Sigmoid colon (tissue), 7 donors: ENCODE results near the gene TGFBR1. TPM values are rescaled to one million over a fixed set of nuclear protein-coding genes. Genes with fewer than 3 reads are reported as not detected.

Experiments used
- DNase-seq: peaks from one replicate; pipeline ENCODE4 v3.0.0-alpha.2; 2019
- H3K27ac ChIP-seq, 4 donors: fragments of 200-600 bp; sonication (generic); one replicate each; pipeline ENCODE4 v1.5.1; 2016 to 2019; ENCODE audit warnings: mild to moderate bottlenecking in 1 of 4
- H3K27me3 ChIP-seq, 3 donors: fragments of 200-600 bp; sonication (generic); one replicate each; pipeline ENCODE4 v1.5.1; 2019; ENCODE audit warnings: mild to moderate bottlenecking in 1 of 3
- H3K36me3 ChIP-seq, 4 donors: fragments of 200-600 bp; sonication (generic); one replicate each; pipeline ENCODE4 v1.5.1; 2016 to 2019
- H3K4me1 ChIP-seq, 4 donors: fragments of 200-600 bp; sonication (generic); one replicate each; pipeline ENCODE4 v1.5.1; 2017 to 2019
- H3K4me3 ChIP-seq, 4 donors: fragments of 200-600 bp; sonication (generic); one replicate each; pipeline ENCODE4 v1.5.1; 2017 to 2019; ENCODE audit warnings: mild to moderate bottlenecking in 2 of 4, moderate library complexity in 1 of 4
- H3K9me3 ChIP-seq, 4 donors: fragments of 200-600 bp in 3 of 4; sonication (generic) in 3 of 4; one replicate each; pipeline versions ENCODE4 v1.5.1 to v1.6.1; 2013 to 2019
- CTCF ChIP-seq, 4 experiments: fragments of 450-650 bp in 3 of 4; fragments of 200-600 bp in 1 of 4; IDR thresholded peaks; one replicate each; pipeline ENCODE4 v1.5.1; 2016 to 2019; ENCODE audit warnings: antibody characterized with exemption in 4 of 4, mild to moderate bottlenecking in 3 of 4, moderate library complexity in 2 of 4
- EP300 ChIP-seq, 4 donors: sonication (generic); formaldehyde crosslinking; IDR thresholded peaks; one replicate each; pipeline ENCODE4 v1.6.1; 2017; ENCODE audit warnings: antibody characterized with exemption in 4 of 4
- POLR2A ChIP-seq, 2 donors: fragments of 450-650 bp; IDR thresholded peaks; one replicate each; pipeline ENCODE4 v1.6.1; 2016; ENCODE audit warnings: antibody characterized with exemption in 2 of 2, mild to moderate bottlenecking in 2 of 2, moderate library complexity in 2 of 2
- POLR2AphosphoS5 ChIP-seq, 4 donors: sonication (generic); formaldehyde crosslinking; IDR thresholded peaks; one replicate each; pipeline ENCODE4 v1.6.1; 2017; ENCODE audit warnings: antibody characterized with exemption in 4 of 4
- WGBS, 2 donors: extraction: QIAGEN DNeasy Blood & Tissue Kit; methylation state at CpG; one replicate each; pipeline ENCODE4 v1.1.7; 2013; 5-methylcytosine and 5-hydroxymethylcytosine counted together
- intact Hi-C: fragments of 100-400 bp; cut with DNase I; formaldehyde crosslinking; loops from one replicate; pipeline ENCODE4 v1.15.1; 2023
- polyA plus RNA-seq, 3 donors: library from polyadenylated mRNA; stranded (reverse); fragments of 200-250 nt; gene quantifications; one replicate each; pipeline ENCODE4 v1.2.3, GENCODE V29; 2013
- total RNA-seq, 4 donors: library from RNA; depleted of rRNA; stranded (reverse); fragments of >200 nt; gene quantifications; one replicate each; pipeline ENCODE4 v1.1.0, GENCODE V29; 2016
- donor health status: healthy with polysubstance abuse.
- donor health status: Bipolar disorder and iron deficiency.
- donor health status: healthy.

The TGFBR1 gene
- total and polyA plus RNA-seq, 7 donors: 3.9 to 84.3 (median 48.4) TPM

GRCh38 chr9:99166149-99166548 is 61.2 kb downstream of the TGFBR1 start:
- no peaks in the 10 kb centered on the region for H3K9me3 ChIP-seq
- H3K36me3 ChIP-seq: no peaks in the 10 kb centered on the region
- peaks cover 0 to 12% (median 10%) of the 10 kb centered on the region in 4 donors for H3K4me1 ChIP-seq
- no peak for DNase-seq
- 83 to 89% methylated on average over 2 of the region's 2 CpGs for WGBS, 2 donors
- intact Hi-C loops: no loop called here
- TF ChIP-seq POLR2AphosphoS5 (IDR thresholded peaks at IDR 0.05) (no peak), CTCF (IDR thresholded peaks at IDR 0.05) (no peak), POLR2A (IDR thresholded peaks at IDR 0.05) (no peak), EP300 (IDR thresholded peaks at IDR 0.05) (no peak)
- H3K27ac ChIP-seq: no peak overlapping the region
- H3K4me3 ChIP-seq: no peak overlapping the region
- H3K27me3 ChIP-seq: no peaks in the 10 kb centered on the region

- intact Hi-C loops: no loop called here
Measured at GRCh38 chr9:99167119-99167518, 62.2 kb downstream of the TGFBR1 start.

GRCh38 chr9:99167694-99168093 is 62.8 kb downstream of the TGFBR1 start:
- TF ChIP-seq EP300 (IDR thresholded peaks at IDR 0.05) (no peak), POLR2AphosphoS5 (IDR thresholded peaks at IDR 0.05) (no peak), POLR2A (IDR thresholded peaks at IDR 0.05) (no peak), CTCF (IDR thresholded peaks at IDR 0.05) (no peak)
- intact Hi-C loops: no loop called here

More at GRCh38 chr9:99167119-99167518, 62.2 kb downstream of the TGFBR1 start:
- TF ChIP-seq POLR2AphosphoS5 (IDR thresholded peaks at IDR 0.05): no peak
- H3K36me3 ChIP-seq: no peaks in the 10 kb centered on the region
- H3K4me3 ChIP-seq: no peak overlapping the region
- no peaks in the 10 kb centered on the region for H3K27me3 ChIP-seq
- WGBS, 2 donors: 74% methylated on average over 4 of the region's 4 CpGs
- no peak overlapping the region for H3K27ac ChIP-seq
- DNase-seq: no peak
- H3K4me1 ChIP-seq: peaks cover 0 to 12% (median 10%) of the 10 kb centered on the region in 4 donors
- no peaks in the 10 kb centered on the region for H3K9me3 ChIP-seq

GRCh38 chr9:99169086-99169485 is 64.2 kb downstream of the TGFBR1 start:
- H3K9me3 ChIP-seq: no peaks in the 10 kb centered on the region
- DNase-seq: no peak
- H3K27me3 ChIP-seq: no peaks in the 10 kb centered on the region
- H3K4me1 ChIP-seq: peaks cover 0 to 12% (median 10%) of the 10 kb centered on the region in 4 donors
- H3K36me3 ChIP-seq: no peaks in the 10 kb centered on the region
- intact Hi-C loops: no loop called here
- TF ChIP-seq CTCF (IDR thresholded peaks at IDR 0.05) (no peak), EP300 (IDR thresholded peaks at IDR 0.05) (no peak), POLR2AphosphoS5 (IDR thresholded peaks at IDR 0.05) (no peak), POLR2A (IDR thresholded peaks at IDR 0.05) (no peak)
- no peak overlapping the region for H3K4me3 ChIP-seq
- 76 to 86% methylated on average over 2 of the region's 2 CpGs for WGBS, 2 donors
- no peak overlapping the region for H3K27ac ChIP-seq

More at GRCh38 chr9:99167694-99168093, 62.8 kb downstream of the TGFBR1 start:
- no peaks in the 10 kb centered on the region for H3K27me3 ChIP-seq
- H3K9me3 ChIP-seq: no peaks in the 10 kb centered on the region
- H3K36me3 ChIP-seq: no peaks in the 10 kb centered on the region
- peaks cover 0 to 12% (median 10%) of the 10 kb centered on the region in 4 donors for H3K4me1 ChIP-seq
- H3K27ac ChIP-seq: no peak overlapping the region
- DNase-seq: no peak
- H3K4me3 ChIP-seq: no peak overlapping the region
- 51 to 79% methylated on average over 3 of the region's 3 CpGs for WGBS, 2 donors

GRCh38 chr9:99169982-99170761 is 65.3 kb downstream of the TGFBR1 start:
- intact Hi-C loops: no loop called here
- WGBS, 2 donors: 63 to 65% methylated on average over 10 of the region's 10 CpGs
- Histone ChIP-seq H3K4me3 (no peak overlapping the region), H3K27ac (peak overlapping the region in 1 of 4 donors; percentile 13), H3K4me1 (peaks cover 0 to 12% (median 10%) of the 10 kb centered on the region in 4 donors), H3K36me3 (no peaks in the 10 kb centered on the region), H3K27me3 (no peaks in the 10 kb centered on the region), H3K9me3 (no peaks in the 10 kb centered on the region)
- DNase-seq: no peak
- TF ChIP-seq POLR2AphosphoS5 (IDR thresholded peaks at IDR 0.05) (no peak), EP300 (IDR thresholded peaks at IDR 0.05) (no peak), POLR2A (IDR thresholded peaks at IDR 0.05) (no peak), CTCF (IDR thresholded peaks at IDR 0.05) (no peak)
